Transverse colon (tissue), 4 donors: Measurements from ENCODE around the gene AFAP1L2. TPM values are rescaled to one million over a fixed set of nuclear protein-coding genes. Genes with fewer than 3 reads are reported as not detected.

Experiments used
- DNase-seq: peaks from one replicate; pipeline ENCODE4 v3.0.0-alpha.2; 2019
- H3K27ac ChIP-seq, 4 donors: fragments of 200-600 bp; sonication (generic); 2 replicates each; pipeline ENCODE4 v1.5.1; 2016 to 2018; ENCODE audit warnings: inconsistent platforms in 4 of 4
- H3K27me3 ChIP-seq: fragments of 200-600 bp; sonication (generic); 2 replicates; pipeline ENCODE4 v1.5.1; 2017; ENCODE audit warnings: inconsistent platforms
- H3K36me3 ChIP-seq, 4 donors: fragments of 200-600 bp; sonication (generic); 2 replicates each; pipeline ENCODE4 v1.5.1; 2017 to 2019; ENCODE audit warnings: inconsistent platforms in 4 of 4
- H3K4me1 ChIP-seq, 4 donors: fragments of 200-600 bp; sonication (generic); 2 replicates each; pipeline ENCODE4 v1.5.1; 2017 to 2020; ENCODE audit warnings: inconsistent platforms in 4 of 4
- H3K4me3 ChIP-seq, 4 donors: fragments of 200-600 bp; sonication (generic); 1 replicate in 1 of 4; 2 replicates in 3 of 4; pipeline versions ENCODE4 v1.5.1 to v1.6.1; 2017 to 2019; ENCODE audit warnings: inconsistent platforms in 4 of 4
- H3K9me3 ChIP-seq, 2 donors: fragments of 200-600 bp; sonication (generic); 2 replicates each; pipeline ENCODE4 v1.5.1; 2017 to 2019; ENCODE audit warnings: inconsistent platforms in 2 of 2
- CTCF ChIP-seq, 5 experiments: fragments of 200-600 bp in 3 of 5; fragments of 450-650 bp in 2 of 5; sonication (generic) in 3 of 5; IDR thresholded peaks; 1 replicate in 2 of 5; 2 replicates in 3 of 5; pipeline ENCODE4 v1.5.1; 2016 to 2017; ENCODE audit warnings: antibody characterized with exemption in 5 of 5, inconsistent platforms in 3 of 5, mild to moderate bottlenecking in 2 of 5, moderate library complexity in 1 of 5
- EP300 ChIP-seq: sonication (generic); formaldehyde crosslinking; IDR thresholded peaks from one replicate; pipeline ENCODE4 v1.6.1; 2017; ENCODE audit warnings: antibody characterized with exemption, low read depth
- POLR2A ChIP-seq: fragments of 450-650 bp; IDR thresholded peaks from one replicate; pipeline ENCODE4 v1.6.1; 2016; ENCODE audit warnings: antibody characterized with exemption, mild to moderate bottlenecking, moderate library complexity
- POLR2AphosphoS5 ChIP-seq, 3 donors: sonication (generic); formaldehyde crosslinking; IDR thresholded peaks; one replicate each; pipeline ENCODE4 v1.6.1; 2016; ENCODE audit warnings: antibody characterized with exemption in 3 of 3
- WGBS, 2 donors: methylation state at CpG; one replicate each; pipeline ENCODE4 v1.1.5; 2018; ENCODE audit warnings: low coverage in 1 of 2; 5-methylcytosine and 5-hydroxymethylcytosine counted together
- in situ Hi-C, 4 donors: fragments of 200-750 bp; cut with MboI; loops; one replicate each; pipeline versions ENCODE4 v1.15.0 to v1.15.1; 2017; ENCODE audit warnings: low sequenced_read_pairs in 3 of 4, low pct_ligation_motif_present in 1 of 4, low pct_unique_long_range_greater_than_20kb in 1 of 4
- intact Hi-C: fragments of 100-400 bp; cut with DNase I; formaldehyde crosslinking; loops from one replicate; pipeline ENCODE4 v1.15.1; 2023; ENCODE audit warnings: low total_unique reads
- total RNA-seq, 4 donors: library from RNA; depleted of rRNA; stranded (reverse); fragments of >200 nt; gene quantifications; one replicate each; pipeline ENCODE4 v1.1.0, GENCODE V29; 2016

The AFAP1L2 gene
- total RNA-seq, 4 donors from 2014 or later = 12.2 to 42.6 (median 13.2) TPM

- DNase-seq = no peak
- no peaks in the 10 kb centered on the region for H3K27me3 ChIP-seq
- intact Hi-C loops = no loop called here
- no peaks in the 10 kb centered on the region for H3K36me3 ChIP-seq
- no peaks in the 10 kb centered on the region for H3K9me3 ChIP-seq
- no peaks in the 10 kb centered on the region for H3K4me1 ChIP-seq
- TF ChIP-seq POLR2AphosphoS5 (IDR thresholded peaks at IDR 0.05) = no peak
- TF ChIP-seq EP300 = no peak
- no peak for TF ChIP-seq POLR2A
- no peak for TF ChIP-seq CTCF (IDR thresholded peaks at IDR 0.05)
- no peak overlapping the region for H3K27ac ChIP-seq
- no peak overlapping the region for H3K4me3 ChIP-seq
- in situ Hi-C loops = loop anchor here in 3 of 4 donors (10.0 to 25.0 kb wide), 3 partner anchors 118 to 471 kb away; no protein-coding TSS in a partner anchor
- WGBS, 2 donors = 82 to 85% methylated on average over 3 to 5 of the region's 5 CpGs
Observed at GRCh38 chr10:114316744-114317143, 87.6 kb downstream of the AFAP1L2 start.

GRCh38 chr10:114315566-114316420, 88.5 kb downstream of the AFAP1L2 start:
- Histone ChIP-seq H3K36me3 (no peaks in the 10 kb centered on the region), H3K27me3 (no peaks in the 10 kb centered on the region), H3K4me3 (no peak overlapping the region), H3K4me1 (no peaks in the 10 kb centered on the region), H3K27ac (no peak overlapping the region), H3K9me3 (no peaks in the 10 kb centered on the region)
- TF ChIP-seq POLR2AphosphoS5 (IDR thresholded peaks at IDR 0.05) (no peak), CTCF (IDR thresholded peaks at IDR 0.05) (no peak), EP300 (no peak), POLR2A (no peak)
- intact Hi-C loops = no loop called here
- in situ Hi-C loops = loop anchor here in 3 of 4 donors (10.0 to 25.0 kb wide), 3 partner anchors 119 to 472 kb away; no protein-coding TSS in a partner anchor
- 90% methylated on average over 22 of the region's 22 CpGs; no CpG with 5 or more reads in 1 of the 2 donors for WGBS, 2 donors
- no peak for DNase-seq

- no peaks in the 10 kb centered on the region for H3K9me3 ChIP-seq
- intact Hi-C loops = no loop called here
- no peaks in the 10 kb centered on the region for H3K36me3 ChIP-seq
- H3K4me3 ChIP-seq = no peak overlapping the region
- no peak for TF ChIP-seq EP300
- no peak for TF ChIP-seq POLR2A
- DNase-seq = no peak
- no peak overlapping the region for H3K27ac ChIP-seq
- in situ Hi-C loops = loop anchor here in 3 of 4 donors (10.0 to 25.0 kb wide), 3 partner anchors 121 to 473 kb away; no protein-coding TSS in a partner anchor
- H3K27me3 ChIP-seq = no peaks in the 10 kb centered on the region
- H3K4me1 ChIP-seq = no peaks in the 10 kb centered on the region
- WGBS, 2 donors = 85% methylated on average over 11 of the region's 11 CpGs; no CpG with 5 or more reads in 1 of the 2 donors
Observed at GRCh38 chr10:114313866-114314265, 90.4 kb downstream of the AFAP1L2 start.

GRCh38 chr10:114313139-114313538, 91.2 kb downstream of the AFAP1L2 start:
- H3K4me1 ChIP-seq = no peaks in the 10 kb centered on the region
- H3K4me3 ChIP-seq = no peak overlapping the region
- H3K36me3 ChIP-seq = no peaks in the 10 kb centered on the region
- H3K27ac ChIP-seq = no peak overlapping the region
- TF ChIP-seq EP300 (no peak), CTCF (IDR thresholded peaks at IDR 0.05) (no peak), POLR2A (no peak), POLR2AphosphoS5 (IDR thresholded peaks at IDR 0.05) (no peak)
- in situ Hi-C loops (loop anchor here in 3 of 4 donors (10.0 to 25.0 kb wide), 3 partner anchors 122 to 474 kb away; no protein-coding TSS in a partner anchor), intact Hi-C loops (no loop called here)
- no peaks in the 10 kb centered on the region for H3K27me3 ChIP-seq
- no peaks in the 10 kb centered on the region for H3K9me3 ChIP-seq
- DNase-seq = no peak
- 91 to 100% methylated on average over 1 to 9 of the region's 9 CpGs for WGBS, 2 donors
